ENCODE measurements around the gene INAVA.
"Not testable (repeated sequence)": the region's sequence is repeated elsewhere in the genome, so short reads cannot be mapped to it uniquely, and the experiment has no call there.

INAVA gene

GRCh38 chr1:200909757-200910239 is 15.1 kb downstream of the INAVA start:
- no peaks in the 10 kb centered on the region for H3K9me3 ChIP-seq (ENCODE audit: insufficient read depth, low read length)
- peaks cover 38% of the 10 kb centered on the region for H3K4me1 ChIP-seq (ENCODE audit: low read length)
- H3K36me3 ChIP-seq (replicated peaks; ENCODE audit: low read depth, low read length), result no peaks in the 10 kb centered on the region

GRCh38 chr1:200911361-200911760 is 16.7 kb downstream of the INAVA start:
- Histone ChIP-seq H2AFZ (ENCODE audit: low read depth, low read length) (no peak overlapping the region), H3K4me3 (ENCODE audit: low read length) (no peak overlapping the region), H3K79me2 (ENCODE audit: low read length) (no peaks in the 10 kb centered on the region), H3K4me1 (ENCODE audit: low read length) (peaks cover 30% of the 10 kb centered on the region), H3K4me2 (ENCODE audit: low read length) (no peak overlapping the region), H4K20me1 (ENCODE audit: insufficient read depth, low read length) (no peaks in the 10 kb centered on the region), H3K27me3 (ENCODE audit: low read depth, low read length) (peaks cover 32% of the 10 kb centered on the region), H3K9me3 (ENCODE audit: insufficient read depth, low read length) (no peaks in the 10 kb centered on the region), H3K36me3 (replicated peaks; ENCODE audit: low read depth, low read length) (no peaks in the 10 kb centered on the region), H3K27ac (ENCODE audit: low read length) (no peak overlapping the region), H3K9ac (ENCODE audit: low read length) (no peak overlapping the region)
- TF ChIP-seq EZH2phosphoT487 (IDR thresholded peaks at IDR 0.05; ENCODE audit: low read depth), result no peak

More at GRCh38 chr1:200909757-200910239, 15.1 kb downstream of the INAVA start:
- Histone ChIP-seq H3K9ac (ENCODE audit: low read length) (no peak overlapping the region), H3K4me2 (ENCODE audit: low read length) (peak overlapping the region; percentile 33), H3K4me3 (ENCODE audit: low read length) (no peak overlapping the region), H2AFZ (ENCODE audit: low read depth, low read length) (no peak overlapping the region), H3K27me3 (ENCODE audit: low read depth, low read length) (peaks cover 44% of the 10 kb centered on the region), H4K20me1 (ENCODE audit: insufficient read depth, low read length) (no peaks in the 10 kb centered on the region), H3K27ac (ENCODE audit: low read length) (no peak overlapping the region; the same call in 1 of the 2 replicates), H3K79me2 (ENCODE audit: low read length) (no peaks in the 10 kb centered on the region)
- TF ChIP-seq EZH2phosphoT487 (IDR thresholded peaks at IDR 0.05; ENCODE audit: low read depth) (no peak), CTCF (IDR thresholded peaks at IDR 0.05; ENCODE audit: low read depth, low read length) (no peak)

- not testable (repeated sequence) for H2AFZ ChIP-seq (ENCODE audit: low read depth, low read length); H3K27ac ChIP-seq (ENCODE audit: low read length); H4K20me1 ChIP-seq (ENCODE audit: insufficient read depth, low read length); H3K9me3 ChIP-seq (ENCODE audit: insufficient read depth, low read length); H3K79me2 ChIP-seq (ENCODE audit: low read length); H3K36me3 ChIP-seq (replicated peaks; ENCODE audit: low read depth, low read length); H3K4me3 ChIP-seq (ENCODE audit: low read length); H3K9ac ChIP-seq (ENCODE audit: low read length); H3K4me2 ChIP-seq (ENCODE audit: low read length)
- H3K27me3 ChIP-seq (ENCODE audit: low read depth, low read length), result peaks cover 32% of the 10 kb centered on the region
- peaks cover 26% of the 10 kb centered on the region for H3K4me1 ChIP-seq (ENCODE audit: low read length)
Observed at GRCh38 chr1:200911936-200912335, 17.2 kb downstream of the INAVA start.

- Histone ChIP-seq H3K4me3 (ENCODE audit: low read length) (no peak overlapping the region), H3K9me3 (ENCODE audit: insufficient read depth, low read length) (no peaks in the 10 kb centered on the region), H3K27ac (ENCODE audit: low read length) (no peak overlapping the region), H3K9ac (ENCODE audit: low read length) (no peak overlapping the region), H2AFZ (ENCODE audit: low read depth, low read length) (no peak overlapping the region), H3K27me3 (ENCODE audit: low read depth, low read length) (peaks cover 30% of the 10 kb centered on the region), H3K4me2 (ENCODE audit: low read length) (no peak overlapping the region), H3K36me3 (replicated peaks; ENCODE audit: low read depth, low read length) (no peaks in the 10 kb centered on the region), H4K20me1 (ENCODE audit: insufficient read depth, low read length) (0 out of 2 replicates have a peak, but pooled peaks cover 3% of the 10 kb centered on the region), H3K79me2 (ENCODE audit: low read length) (no peaks in the 10 kb centered on the region), H3K4me1 (ENCODE audit: low read length) (peaks cover 17% of the 10 kb centered on the region)
- TF ChIP-seq EZH2phosphoT487 (IDR thresholded peaks at IDR 0.05; ENCODE audit: low read depth) (no peak), CTCF (IDR thresholded peaks at IDR 0.05; ENCODE audit: low read depth, low read length) (no peak)
Observed at GRCh38 chr1:200912737-200913407, 18.2 kb downstream of the INAVA start.

GRCh38 chr1:200916152-200916551 is 21.5 kb downstream of the INAVA start:
- H3K4me2 ChIP-seq (ENCODE audit: low read length), result no peak overlapping the region

More at GRCh38 chr1:200916152-200916551, 21.5 kb downstream of the INAVA start:
- Histone ChIP-seq H3K9me3 (ENCODE audit: insufficient read depth, low read length) (no peaks in the 10 kb centered on the region), H3K4me3 (ENCODE audit: low read length) (no peak overlapping the region), H3K9ac (ENCODE audit: low read length) (no peak overlapping the region), H3K79me2 (ENCODE audit: low read length) (no peaks in the 10 kb centered on the region), H3K27ac (ENCODE audit: low read length) (no peak overlapping the region), H2AFZ (ENCODE audit: low read depth, low read length) (no peak overlapping the region), H3K27me3 (ENCODE audit: low read depth, low read length) (peaks cover 18% of the 10 kb centered on the region; the same call in 1 of the 2 replicates), H3K4me1 (ENCODE audit: low read length) (no peaks in the 10 kb centered on the region), H4K20me1 (ENCODE audit: insufficient read depth, low read length) (0 out of 2 replicates have a peak, but pooled peaks cover 3% of the 10 kb centered on the region), H3K36me3 (replicated peaks; ENCODE audit: low read depth, low read length) (no peaks in the 10 kb centered on the region)
- TF ChIP-seq EZH2phosphoT487 (IDR thresholded peaks at IDR 0.05; ENCODE audit: low read depth) (no peak), CTCF (IDR thresholded peaks at IDR 0.05; ENCODE audit: low read depth, low read length) (peak; percentile 21; the same call in 1 of the 2 replicates)
